Endothelial cell of umbilical vein (primary cell): ENCODE data around the gene NDUFB10.

Source experiments
- CTCF ChIP-seq, 2 donors: IDR thresholded peaks; 1 replicate in 1 of 2; 2 replicates in 1 of 2; pipeline ENCODE4 v1.5.1; 2011; ENCODE audit warnings: low read length in 2 of 2, mild to moderate bottlenecking in 2 of 2, moderate library complexity in 2 of 2, control low read depth in 1 of 2, inconsistent platforms in 1 of 2, low read depth in 1 of 2; ENCODE audit not compliant: insufficient read depth in 1 of 2; ENCODE audit errors: extremely low read depth in 1 of 2
- EZH2 ChIP-seq: IDR thresholded peaks from 2 replicates; pipeline ENCODE4 v1.6.1; 2012; ENCODE audit warnings: borderline replicate concordance, low read depth, mild to moderate bottlenecking, moderate library complexity, low read length, inconsistent platforms; ENCODE audit not compliant: severe bottlenecking
- FOS ChIP-seq: IDR thresholded peaks from 2 replicates; pipeline ENCODE4 v1.6.1; 2011; ENCODE audit warnings: mild to moderate bottlenecking, low read length, moderate library complexity, borderline replicate concordance; ENCODE audit not compliant: insufficient read depth
- MAX ChIP-seq: IDR thresholded peaks from 2 replicates; pipeline ENCODE4 v1.6.1; 2011; ENCODE audit not compliant: insufficient read depth, insufficient read length
- MYC ChIP-seq: IDR thresholded peaks from one replicate; pipeline ENCODE4 v1.6.1; 2011; ENCODE audit warnings: mild to moderate bottlenecking, low read depth, low read length
- POLR2A ChIP-seq: IDR thresholded peaks from 2 replicates; pipeline ENCODE4 v1.6.1; 2012; ENCODE audit warnings: low read depth, mild to moderate bottlenecking, control low read depth, low read length
- POLR2AphosphoS5 ChIP-seq: IDR thresholded peaks from 2 replicates; pipeline ENCODE4 v1.6.1; 2012; ENCODE audit warnings: low read depth, mild to moderate bottlenecking, control low read depth, low read length, moderate library complexity; ENCODE audit not compliant: insufficient read depth

GRCh38 chr16:1953734-1954133, 5.6 kb upstream of the NDUFB10 start:
- TF ChIP-seq POLR2A (no peak), CTCF (IDR thresholded peaks at IDR 0.05; ENCODE audit: extremely low read depth in 1 of 2, insufficient read depth in 1 of 2, low read depth in 1 of 2, low read length in 2 of 2) (no peak), MAX (no peak), EZH2 (no peak), POLR2AphosphoS5 (no peak), MYC (no peak), FOS (no peak)
